GM12873 (cell line): ENCODE results near the gene ASIC2.

Experiments
- CTCF ChIP-seq: IDR thresholded peaks from 2 replicates; pipeline ENCODE4 v1.5.1; 2012; ENCODE audit warnings: low read depth, mild to moderate bottlenecking, moderate library complexity, low read length, control low read depth; ENCODE audit not compliant: insufficient read depth; ENCODE audit errors: missing control alignments

The ASIC2 gene

GRCh38 chr17:33154869-33155455, 138.1 kb downstream of the ASIC2 start:
- no peak for TF ChIP-seq CTCF

- TF ChIP-seq CTCF = no peak
These were observed 140.3 kb downstream of the ASIC2 start for GRCh38 chr17:33152783-33153182.

GRCh38 chr17:33151565-33151964, 141.5 kb downstream of the ASIC2 start:
- no peak for TF ChIP-seq CTCF

- TF ChIP-seq CTCF = no peak
These were observed 147.2 kb downstream of the ASIC2 start for GRCh38 chr17:33145941-33146340.

- no peak for TF ChIP-seq CTCF
These were observed 148.3 kb downstream of the ASIC2 start for GRCh38 chr17:33144837-33145236.

GRCh38 chr17:33142705-33143299, 150.3 kb downstream of the ASIC2 start:
- TF ChIP-seq CTCF = no peak

GRCh38 chr17:33140413-33141099, 152.5 kb downstream of the ASIC2 start:
- TF ChIP-seq CTCF = no peak
